GM21825 (cell line): ENCODE data around the gene DENND6A.
"Not testable (repeated sequence)": the region's sequence is repeated elsewhere in the genome, so short reads cannot be mapped to it uniquely, and the experiment has no call there.

Source experiments
- ATAC-seq: cut with Tn5 transposase; IDR thresholded peaks from one replicate; pipeline ENCODE4 v1.9.1; 2021; ENCODE audit warnings: mild to moderate bottlenecking, moderate library complexity; ENCODE audit not compliant: unreplicated experiment

DENND6A gene

GRCh38 chr3:57694146-57694545 is 1.3 kb upstream of the DENND6A start:
- no peak for ATAC-seq

GRCh38 chr3:57692133-57692395 is 813 bp downstream of the DENND6A start:
- not testable (repeated sequence) for ATAC-seq

GRCh38 chr3:57691411-57692132 is 1.3 kb downstream of the DENND6A start:
- no peak for ATAC-seq

GRCh38 chr3:57689367-57690053 is 3.4 kb downstream of the DENND6A start:
- ATAC-seq, result no peak

GRCh38 chr3:57688291-57688690 is 4.6 kb downstream of the DENND6A start:
- no peak for ATAC-seq

- no peak for ATAC-seq
These were observed 9.6 kb downstream of the DENND6A start for GRCh38 chr3:57683286-57683685.

GRCh38 chr3:57682284-57682683 is 10.6 kb downstream of the DENND6A start:
- ATAC-seq, result no peak

GRCh38 chr3:57681691-57682090 is 11.2 kb downstream of the DENND6A start:
- no peak for ATAC-seq

- no peak for ATAC-seq
These were observed 12.8 kb downstream of the DENND6A start for GRCh38 chr3:57680046-57680445.

- ATAC-seq, result no peak
These were observed 17.3 kb downstream of the DENND6A start for GRCh38 chr3:57675530-57675929.

- ATAC-seq, result no peak
These were observed 19.7 kb downstream of the DENND6A start for GRCh38 chr3:57673156-57673555.

GRCh38 chr3:57670543-57670942 is 22.3 kb downstream of the DENND6A start:
- no peak for ATAC-seq

- ATAC-seq, result no peak
These were observed 31.5 kb downstream of the DENND6A start for GRCh38 chr3:57661404-57661803.

- no peak for ATAC-seq
These were observed 33.0 kb downstream of the DENND6A start for GRCh38 chr3:57659806-57660439.

- no peak for ATAC-seq
These were observed 33.7 kb downstream of the DENND6A start for GRCh38 chr3:57659004-57659673.

GRCh38 chr3:57658536-57658935 is 34.3 kb downstream of the DENND6A start:
- ATAC-seq, result no peak

- no peak for ATAC-seq
These were observed 37.1 kb downstream of the DENND6A start for GRCh38 chr3:57655727-57656126.

GRCh38 chr3:57654267-57654666 is 38.6 kb downstream of the DENND6A start:
- no peak for ATAC-seq

- no peak for ATAC-seq
These were observed 40.7 kb downstream of the DENND6A start for GRCh38 chr3:57652203-57652602.

GRCh38 chr3:57647292-57647940 is 45.5 kb downstream of the DENND6A start:
- ATAC-seq, result no peak

GRCh38 chr3:57646723-57647122 is 46.2 kb downstream of the DENND6A start:
- no peak for ATAC-seq
